Thoracic aorta (tissue), 2 donors: ENCODE measurements around the gene DAAM2. TPM values are rescaled to one million over a fixed set of nuclear protein-coding genes. Genes with fewer than 3 reads are reported as not detected.

Experiments used
- ATAC-seq: fragments of 150-250 bp; one replicate; pipeline ENCODE4 v1.8.0; 2017; ENCODE audit warnings: low read depth; ENCODE audit not compliant: insufficient number of reproducible peaks, low FRiP score
- DNase-seq: peaks from one replicate; pipeline ENCODE4 v3.0.0-alpha.2; 2020; ENCODE audit warnings: low spot score
- H3K27ac ChIP-seq, 2 donors: fragments of 200-600 bp; sonication (generic); 1 replicate in 1 of 2; 2 replicates in 1 of 2; pipeline ENCODE4 v1.5.1; 2016; ENCODE audit warnings: mild to moderate bottlenecking in 2 of 2, moderate library complexity in 2 of 2
- H3K27me3 ChIP-seq: fragments of 200-600 bp; sonication (generic); replicated peaks from 2 replicates; pipeline ENCODE4 v1.6.0; 2016; ENCODE audit warnings: mild to moderate bottlenecking; ENCODE audit not compliant: insufficient read depth
- H3K36me3 ChIP-seq: fragments of 200-600 bp; sonication (generic); one replicate; pipeline ENCODE4 v1.5.1; 2016
- H3K4me1 ChIP-seq, 2 donors: fragments of 200-600 bp; sonication (generic); 1 replicate in 1 of 2; 2 replicates in 1 of 2; pipeline versions ENCODE4 v1.5.1 to v1.6.0; 2016; ENCODE audit warnings: low read depth in 2 of 2, mild to moderate bottlenecking in 1 of 2; ENCODE audit not compliant: control insufficient read depth in 1 of 2
- H3K4me3 ChIP-seq: fragments of 200-600 bp; sonication (generic); 2 replicates; pipeline ENCODE4 v1.5.1; 2016; ENCODE audit warnings: mild to moderate bottlenecking
- H3K9me3 ChIP-seq: fragments of 200-600 bp; sonication (generic); 2 replicates; pipeline ENCODE4 v1.5.1; 2016
- CTCF ChIP-seq: fragments of 200-600 bp; sonication (generic); IDR thresholded peaks from one replicate; pipeline ENCODE4 v1.5.1; 2019; ENCODE audit warnings: antibody characterized with exemption
- total RNA-seq, 2 donors: library from RNA; depleted of rRNA; stranded (reverse); fragments of >200 nt; gene quantifications; one replicate each; pipeline versions ENCODE4 v1.1.0 to v1.2.3, GENCODE V29; 2016

DAAM2 gene
- total RNA-seq, 2 donors from 2014 or later: 61.5 to 71.5 TPM

- Histone ChIP-seq H3K4me3 (no peak overlapping the region), H3K36me3 (peaks cover 57% of the 10 kb centered on the region), H3K9me3 (no peaks in the 10 kb centered on the region), H3K4me1 (peaks cover 13 to 24% of the 10 kb centered on the region in 2 donors), H3K27ac (no peak overlapping the region), H3K27me3 (no peaks in the 10 kb centered on the region)
- TF ChIP-seq CTCF: no peak
- ATAC-seq: no peak
- DNase-seq: no peak
These were observed 83.9 kb downstream of the DAAM2 start for GRCh38 chr6:39876111-39876510.

DNA sequence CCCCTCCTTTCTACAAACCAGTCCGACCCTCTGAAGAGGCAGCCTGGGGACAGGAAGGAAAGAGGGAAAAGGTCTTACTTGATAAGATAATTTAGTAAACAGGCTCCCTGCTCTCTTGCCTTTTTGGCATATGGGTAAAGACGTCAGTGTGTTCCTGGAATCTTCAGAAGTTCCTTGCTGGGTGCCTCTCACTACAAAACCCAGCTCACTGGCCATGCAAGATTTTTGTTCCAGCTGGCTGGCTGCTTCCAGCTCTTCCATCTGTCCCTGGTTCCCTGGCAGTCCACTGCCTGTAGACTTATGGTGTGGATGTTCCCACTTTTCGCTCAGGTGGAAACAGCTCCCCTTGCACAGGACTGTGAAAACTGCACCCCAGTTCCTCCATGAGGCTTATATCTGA, 84.7 kb downstream of the DAAM2 start:
- no peak overlapping the region for H3K4me3 ChIP-seq
- H3K27me3 ChIP-seq: no peaks in the 10 kb centered on the region
- no peak for ATAC-seq
- peaks cover 57% of the 10 kb centered on the region for H3K36me3 ChIP-seq
- peaks cover 18 to 32% of the 10 kb centered on the region in 2 donors for H3K4me1 ChIP-seq
- peak overlapping the region; percentile 9 to 20 for H3K27ac ChIP-seq
- TF ChIP-seq CTCF: no peak
- DNase-seq: no peak
- no peaks in the 10 kb centered on the region for H3K9me3 ChIP-seq

GRCh38 chr6:39879535-39879934, 87.4 kb downstream of the DAAM2 start:
- H3K9me3 ChIP-seq: no peaks in the 10 kb centered on the region
- peak overlapping the region; percentile 63 to 96 for H3K27ac ChIP-seq
- ATAC-seq (no peak), DNase-seq (no peak)
- peaks cover 32% of the 10 kb centered on the region for H3K36me3 ChIP-seq
- H3K4me1 ChIP-seq: peaks cover 30 to 56% of the 10 kb centered on the region in 2 donors
- TF ChIP-seq CTCF: no peak
- no peak overlapping the region for H3K4me3 ChIP-seq
- no peaks in the 10 kb centered on the region for H3K27me3 ChIP-seq

DNA sequence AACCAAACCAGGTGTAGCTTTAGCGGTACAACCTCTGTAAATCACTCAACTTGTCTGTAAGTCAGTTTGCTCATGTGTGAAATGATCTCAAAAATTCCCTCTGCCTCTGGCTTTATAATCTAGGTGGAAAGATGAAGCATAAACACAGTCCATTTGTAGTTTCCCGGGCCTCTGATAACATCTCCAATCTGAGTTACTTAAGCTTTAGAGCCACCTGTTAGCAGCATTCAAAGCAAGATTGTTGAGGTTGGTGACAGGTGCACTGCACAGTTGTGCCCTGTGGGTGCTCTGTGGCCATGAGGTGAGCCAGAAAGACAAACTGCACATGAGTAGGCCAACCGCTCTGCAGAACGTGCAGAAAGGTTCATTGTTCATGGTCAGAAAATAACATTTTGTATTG, 88.4 kb downstream of the DAAM2 start:
- ATAC-seq (no peak), DNase-seq (no peak)
- no peak for TF ChIP-seq CTCF
- Histone ChIP-seq H3K4me3 (no peak overlapping the region), H3K9me3 (no peaks in the 10 kb centered on the region), H3K27ac (peak overlapping the region; percentile 63 to 96), H3K4me1 (peaks cover 30 to 62% of the 10 kb centered on the region in 2 donors), H3K36me3 (peaks cover 22% of the 10 kb centered on the region), H3K27me3 (no peaks in the 10 kb centered on the region)

- H3K4me1 ChIP-seq: peaks cover 36 to 70% of the 10 kb centered on the region in 2 donors
- DNase-seq: peak; percentile 63
- H3K36me3 ChIP-seq: peaks cover 14% of the 10 kb centered on the region
These were observed 89.8 kb downstream of the DAAM2 start for GRCh38 chr6:39881851-39882530.

More at GRCh38 chr6:39881851-39882530, 89.8 kb downstream of the DAAM2 start:
- Histone ChIP-seq H3K9me3 (no peaks in the 10 kb centered on the region), H3K4me3 (peak overlapping the region; percentile 12), H3K27ac (peak overlapping the region; percentile 79 to 96), H3K27me3 (no peaks in the 10 kb centered on the region)
- no peak for TF ChIP-seq CTCF
- peak; percentile 35 for ATAC-seq
